OCI-LY1 (cell line): ENCODE measurements around the gene TLCD4.

Experiments
- H2AFZ ChIP-seq: fragments of 200-600 bp; sonication (generic), shearing (Covaris generic); 2 replicates; pipeline ENCODE4 v1.6.0; 2014; ENCODE audit warnings: antibody characterized with exemption, mild to moderate bottlenecking, low read length
- H3F3A ChIP-seq: fragments of 200-600 bp; sonication (generic), shearing (Covaris generic); 2 replicates; pipeline ENCODE4 v1.6.0; 2014; ENCODE audit warnings: mild to moderate bottlenecking, antibody characterized with exemption, low read length, moderate library complexity; ENCODE audit not compliant: insufficient read depth
- H3K27ac ChIP-seq: fragments of 200-600 bp; sonication (generic); 2 replicates; pipeline ENCODE4 v1.5.1; 2014; ENCODE audit warnings: low read length, mixed run types, mild to moderate bottlenecking, low read depth; ENCODE audit not compliant: poor library complexity, severe bottlenecking
- H3K27me3 ChIP-seq: fragments of 200-600 bp; sonication (generic); 2 replicates; pipeline ENCODE4 v1.6.0; 2014; ENCODE audit warnings: antibody characterized with exemption, mild to moderate bottlenecking, low read length, moderate library complexity; ENCODE audit not compliant: insufficient read depth
- H3K36me3 ChIP-seq: fragments of 200-600 bp; sonication (generic); 2 replicates; pipeline ENCODE4 v1.6.1; 2014; ENCODE audit warnings: mild to moderate bottlenecking, antibody characterized with exemption, low read length, moderate library complexity, mixed read lengths; ENCODE audit not compliant: insufficient read depth
- H3K4me1 ChIP-seq: fragments of 200-600 bp; sonication (generic); 2 replicates; pipeline ENCODE4 v1.5.1; 2014; ENCODE audit warnings: mild to moderate bottlenecking, low read length, moderate library complexity; ENCODE audit not compliant: insufficient read depth, severe bottlenecking
- H3K4me2 ChIP-seq: fragments of 200-600 bp; sonication (generic), shearing (Covaris generic); 2 replicates; pipeline ENCODE4 v1.6.1; 2014; ENCODE audit warnings: low read length
- H3K4me3 ChIP-seq: fragments of 200-600 bp; sonication (generic); 2 replicates; pipeline ENCODE4 v1.5.1; 2014; ENCODE audit warnings: low read length, low read depth, mild to moderate bottlenecking, mixed read lengths; ENCODE audit not compliant: poor library complexity, severe bottlenecking
- H3K79me2 ChIP-seq: fragments of 200-600 bp; shearing (Covaris generic); 2 replicates; pipeline ENCODE4 v1.6.1; 2016; ENCODE audit warnings: mixed run types, low read length, mixed read lengths; ENCODE audit not compliant: insufficient read depth
- H3K9ac ChIP-seq: fragments of 200-600 bp; sonication (generic), shearing (Covaris generic); 2 replicates; pipeline ENCODE4 v1.6.1; 2014; ENCODE audit warnings: mild to moderate bottlenecking, low read length, mixed read lengths
- H3K9me2 ChIP-seq: fragments of 200-600 bp; sonication (generic), shearing (Covaris generic); 2 replicates; pipeline ENCODE4 v1.6.1; 2014; ENCODE audit warnings: low read depth, mild to moderate bottlenecking, low read length, mixed read lengths
- H3K9me3 ChIP-seq: fragments of 200-600 bp; shearing (Covaris generic); 2 replicates; pipeline ENCODE4 v1.6.1; 2014; ENCODE audit warnings: low read length, mixed read lengths
- H4K20me1 ChIP-seq: fragments of 200-600 bp; sonication (generic), shearing (Covaris generic); 2 replicates; pipeline ENCODE4 v1.6.0; 2016; ENCODE audit warnings: mild to moderate bottlenecking, low read length; ENCODE audit not compliant: insufficient read depth
- EZH2 ChIP-seq: fragments of 200-600 bp; sonication (generic), shearing (Covaris generic); IDR thresholded peaks from 2 replicates; pipeline ENCODE4 v1.8.0; 2017; ENCODE audit warnings: borderline replicate concordance, mixed run types, mild to moderate bottlenecking, antibody characterized with exemption, low read length, moderate library complexity, mixed read lengths
- TF ChIP-seq, protein P1 (sequence below): fragments of 200-600 bp; sonication (generic), shearing (Covaris generic); IDR thresholded peaks from 2 replicates; pipeline ENCODE4 v1.5.1; 2017; ENCODE audit warnings: mild to moderate bottlenecking, antibody characterized with exemption, low read length, moderate library complexity, mixed read lengths

TLCD4 gene, protein sequence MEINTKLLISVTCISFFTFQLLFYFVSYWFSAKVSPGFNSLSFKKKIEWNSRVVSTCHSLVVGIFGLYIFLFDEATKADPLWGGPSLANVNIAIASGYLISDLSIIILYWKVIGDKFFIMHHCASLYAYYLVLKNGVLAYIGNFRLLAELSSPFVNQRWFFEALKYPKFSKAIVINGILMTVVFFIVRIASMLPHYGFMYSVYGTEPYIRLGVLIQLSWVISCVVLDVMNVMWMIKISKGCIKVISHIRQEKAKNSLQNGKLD

DNA sequence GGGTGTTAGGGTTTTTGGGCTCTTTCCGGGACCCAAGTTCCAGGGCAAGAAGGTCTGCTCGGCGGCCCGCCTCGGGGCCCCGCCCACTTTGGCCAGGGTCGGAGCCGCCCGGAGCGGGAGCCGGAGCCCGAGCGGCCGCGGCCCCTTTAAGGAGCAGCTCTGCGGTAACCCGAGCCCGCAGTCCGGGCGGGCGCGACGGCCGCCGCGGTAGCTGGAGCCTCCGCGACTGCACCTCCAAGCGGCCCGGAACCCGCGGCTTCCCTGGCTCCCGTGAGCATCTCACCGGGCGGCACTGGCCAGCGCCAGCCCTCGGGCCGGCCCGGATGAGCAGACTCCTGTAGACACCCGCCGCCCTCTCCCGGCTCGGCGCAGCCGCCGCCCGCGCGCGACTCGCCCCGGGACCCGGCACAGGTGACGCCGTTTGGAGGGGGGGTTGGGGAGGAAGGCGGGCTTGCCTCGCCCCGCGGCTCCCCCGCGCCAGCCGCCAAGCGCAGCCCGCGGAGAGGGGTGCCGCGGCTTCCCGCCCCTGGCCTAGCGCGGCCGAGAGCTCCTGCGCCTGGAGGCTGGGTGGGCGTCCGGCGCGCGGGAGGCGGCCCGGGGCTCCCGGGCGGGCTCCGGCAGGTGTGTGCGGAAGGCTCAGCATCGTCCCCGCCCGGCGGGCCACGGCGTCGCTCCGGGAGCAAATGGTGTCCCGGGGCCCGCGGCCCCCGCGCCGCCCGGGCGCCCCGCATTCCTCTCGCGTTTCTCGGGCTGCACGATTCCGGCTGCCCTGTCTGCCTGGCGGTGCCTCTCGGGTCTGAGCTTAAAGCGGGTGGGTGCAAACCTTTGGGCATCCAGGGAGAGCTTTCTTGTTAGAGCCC is at the start of gene TLCD4:
TLCD4 (plus strand) TSS at position 149 of the 860 bp plus-strand sequence. CDS start 26,547 bp downstream, outside the sequence.
- no peaks in the 10 kb centered on the region; the same call in 1 of the 2 replicates for H3K27me3 ChIP-seq
- H3F3A ChIP-seq = no peaks in the 10 kb centered on the region
- H3K4me2 ChIP-seq = peak within 1 kb of the TSS; percentile 74
- H3K27ac ChIP-seq = no peak within 1 kb of the TSS
- no peaks in the 10 kb centered on the region for H3K36me3 ChIP-seq
- TF ChIP-seq EZH2 = no peak
- TF ChIP-seq, protein P1, sequence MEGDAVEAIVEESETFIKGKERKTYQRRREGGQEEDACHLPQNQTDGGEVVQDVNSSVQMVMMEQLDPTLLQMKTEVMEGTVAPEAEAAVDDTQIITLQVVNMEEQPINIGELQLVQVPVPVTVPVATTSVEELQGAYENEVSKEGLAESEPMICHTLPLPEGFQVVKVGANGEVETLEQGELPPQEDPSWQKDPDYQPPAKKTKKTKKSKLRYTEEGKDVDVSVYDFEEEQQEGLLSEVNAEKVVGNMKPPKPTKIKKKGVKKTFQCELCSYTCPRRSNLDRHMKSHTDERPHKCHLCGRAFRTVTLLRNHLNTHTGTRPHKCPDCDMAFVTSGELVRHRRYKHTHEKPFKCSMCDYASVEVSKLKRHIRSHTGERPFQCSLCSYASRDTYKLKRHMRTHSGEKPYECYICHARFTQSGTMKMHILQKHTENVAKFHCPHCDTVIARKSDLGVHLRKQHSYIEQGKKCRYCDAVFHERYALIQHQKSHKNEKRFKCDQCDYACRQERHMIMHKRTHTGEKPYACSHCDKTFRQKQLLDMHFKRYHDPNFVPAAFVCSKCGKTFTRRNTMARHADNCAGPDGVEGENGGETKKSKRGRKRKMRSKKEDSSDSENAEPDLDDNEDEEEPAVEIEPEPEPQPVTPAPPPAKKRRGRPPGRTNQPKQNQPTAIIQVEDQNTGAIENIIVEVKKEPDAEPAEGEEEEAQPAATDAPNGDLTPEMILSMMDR = no peak
- H3K79me2 ChIP-seq = no peaks in the 10 kb centered on the region
- no peaks in the 10 kb centered on the region for H4K20me1 ChIP-seq
- H3K4me3 ChIP-seq = peak within 1 kb of the TSS; percentile 60
- no peaks in the 10 kb centered on the region for H3K9me2 ChIP-seq
- peaks cover 14% of the 10 kb centered on the region for H3K4me1 ChIP-seq
- peak within 1 kb of the TSS; percentile 48; the same call in 1 of the 2 replicates for H3K9ac ChIP-seq
- no peaks in the 10 kb centered on the region for H3K9me3 ChIP-seq
- H2AFZ ChIP-seq = 0 out of 2 replicates have a peak within 1 kb of the TSS, but pooled peaks have one; percentile 7

DNA sequence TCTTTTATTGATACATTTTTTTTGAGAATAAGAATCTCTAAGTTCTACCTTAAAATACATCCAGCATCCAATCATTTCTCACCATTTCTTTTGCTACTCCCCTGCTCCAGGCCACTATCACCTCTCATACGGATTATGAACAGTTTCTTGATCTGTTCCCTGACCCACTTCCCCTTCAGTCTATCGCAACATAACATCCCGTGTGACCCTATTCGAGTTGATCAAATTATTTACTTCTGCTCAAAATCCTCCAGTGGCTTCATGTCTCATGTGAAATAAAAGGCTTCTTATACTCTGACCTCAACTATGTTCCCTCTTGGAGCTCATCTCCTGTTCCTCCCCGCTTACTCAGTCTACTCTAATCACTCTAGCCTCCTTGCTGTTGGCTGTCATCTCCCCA is 49.6 kb upstream of the TLCD4 start:
- Histone ChIP-seq H3K9ac (no peak overlapping the region), H4K20me1 (no peaks in the 10 kb centered on the region), H3K9me2 (no peaks in the 10 kb centered on the region), H3K4me2 (no peak overlapping the region), H3K27ac (no peak overlapping the region), H3K4me3 (no peak overlapping the region), H2AFZ (no peak overlapping the region), H3K79me2 (no peaks in the 10 kb centered on the region), H3F3A (no peaks in the 10 kb centered on the region), H3K4me1 (peaks cover 9% of the 10 kb centered on the region), H3K27me3 (no peaks in the 10 kb centered on the region), H3K9me3 (no peaks in the 10 kb centered on the region), H3K36me3 (no peaks in the 10 kb centered on the region)
- TF ChIP-seq, protein P1 = no peak
- no peak for TF ChIP-seq EZH2

DNA sequence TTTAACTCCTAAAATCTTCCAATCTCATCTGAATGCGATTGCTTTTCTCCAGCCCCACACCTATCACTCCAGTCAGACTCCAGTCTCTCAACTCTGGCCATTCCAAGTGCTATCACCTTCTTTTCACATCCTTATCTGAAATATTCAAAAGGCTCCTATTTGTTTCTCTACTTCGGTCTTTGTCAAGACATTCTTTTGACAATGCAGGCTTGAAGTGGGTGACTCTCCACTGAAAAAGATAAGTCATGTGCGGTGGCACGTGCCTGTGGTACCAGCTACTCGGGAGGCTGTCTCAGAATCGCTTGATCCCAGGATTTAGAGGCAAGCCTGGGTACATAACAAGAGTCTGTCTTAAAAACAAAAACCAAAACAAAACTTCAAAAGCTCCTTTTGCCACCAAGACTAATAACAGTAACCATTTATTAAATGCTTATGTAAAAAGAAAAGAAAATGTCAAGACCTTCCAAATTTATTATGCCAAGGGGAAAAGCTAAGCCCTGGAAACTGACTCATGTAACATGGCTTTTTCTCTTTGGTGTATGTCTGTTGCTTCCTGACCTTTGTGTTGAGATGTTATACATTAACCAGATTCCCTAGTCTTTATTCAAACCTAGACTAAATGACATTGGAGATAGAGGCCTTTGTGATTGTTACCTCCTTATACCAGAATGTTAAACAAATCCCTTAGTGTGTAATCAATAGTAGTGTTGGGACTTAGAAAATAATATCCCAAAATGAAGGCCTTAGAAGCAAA is 48.0 kb upstream of the TLCD4 start:
- Histone ChIP-seq H3F3A (no peaks in the 10 kb centered on the region), H3K4me1 (peaks cover 15% of the 10 kb centered on the region), H3K9me2 (no peaks in the 10 kb centered on the region), H3K4me2 (no peak overlapping the region), H3K9ac (no peak overlapping the region), H3K9me3 (no peaks in the 10 kb centered on the region), H2AFZ (no peak overlapping the region), H4K20me1 (no peaks in the 10 kb centered on the region), H3K36me3 (no peaks in the 10 kb centered on the region), H3K27me3 (no peaks in the 10 kb centered on the region), H3K4me3 (no peak overlapping the region), H3K27ac (no peak overlapping the region), H3K79me2 (no peaks in the 10 kb centered on the region)
- TF ChIP-seq EZH2 = no peak
- TF ChIP-seq, protein P1 = no peak
